K562 (cell line): ENCODE results near the gene IL24. TPM values are rescaled to one million over a fixed set of nuclear protein-coding genes. Genes with fewer than 3 reads are reported as not detected.

ENCODE experiments used
- ATAC-seq: fragments of 200-7000 bp; cut with Tn5 transposase; 3 replicates; pipeline ENCODE4 v1.9.1; 2020; ENCODE audit warnings: moderate library complexity
- BruUV-seq: library from RNA; stranded (reverse); fragments of 400-500 nt; replicated peaks from 2 replicates; lab custom pipeline; 2021; lab: Mats Ljungman, UMichigan
- CTCF ChIA-PET: fragments of 300-600 bp; formaldehyde crosslinking; extraction: SDS; loops from one replicate; lab custom pipeline; 2021; ENCODE audit warnings: low intra/inter-chr PET ratio; lab: Yijun Ruan, JAX
- POLR2A ChIA-PET: fragments of 300-600, 350-650 bp; sonication (Branson Sonifier 250); formaldehyde crosslinking; extraction: SDS; loops from one replicate; lab custom pipeline; 2021; ENCODE audit warnings: antibody characterized with exemption, inconsistent platforms; lab: Yijun Ruan, JAX
- DNase-seq, 4 experiments: peaks; one replicate each; pipeline versions ENCODE4 v3.0.0 to v3.0.0-alpha.2; 2011 to 2018; ENCODE audit warnings: low spot score in 3 of 4, mixed read lengths in 3 of 4; ENCODE audit errors: extremely low read depth in 1 of 4
- FAIRE-seq: peaks from 2 replicates; lab custom pipeline; 2011; peaks lifted over from hg19 to GRCh38; lab: Jason Lieb, UNC
- H2AFZ ChIP-seq: 2 replicates; pipeline ENCODE4 v1.6.0; 2011; ENCODE audit warnings: low read depth, low read length, control low read depth, inconsistent platforms
- H3K27ac ChIP-seq: fragments of 200-600 bp; 3 replicates; pipeline ENCODE4 v1.8.0; 2011; ENCODE audit warnings: low read depth, mild to moderate bottlenecking, control low read depth, inconsistent platforms, low read length, moderate library complexity, mixed read lengths; ENCODE audit errors: extremely low read depth
- H3K27me3 ChIP-seq, 2 experiments: fragments of 300-600 bp in 1 of 2; 2 replicates in 1 of 2; 3 replicates in 1 of 2; pipeline versions ENCODE4 v1.6.0 to v1.8.0; 2011; ENCODE audit warnings: inconsistent platforms in 2 of 2, low read length in 2 of 2, mild to moderate bottlenecking in 1 of 2, mixed read lengths in 1 of 2, moderate library complexity in 1 of 2; ENCODE audit not compliant: control insufficient read depth in 2 of 2, insufficient read depth in 2 of 2
- H3K36me3 ChIP-seq: fragments of 300-600 bp; 3 replicates; pipeline ENCODE4 v1.8.0; 2011; ENCODE audit warnings: mild to moderate bottlenecking, low read length, inconsistent platforms; ENCODE audit not compliant: control insufficient read depth, insufficient read depth
- H3K4me1 ChIP-seq, 2 experiments: fragments of 200-600 bp in 1 of 2; replicated peaks in 1 of 2; 2 replicates in 1 of 2; 3 replicates in 1 of 2; pipeline versions ENCODE4 v1.5.1 to v1.8.0; 2011; ENCODE audit warnings: inconsistent platforms in 2 of 2, low read length in 2 of 2, mild to moderate bottlenecking in 1 of 2, mixed read lengths in 1 of 2, moderate library complexity in 1 of 2; ENCODE audit not compliant: control insufficient read depth in 2 of 2, insufficient read depth in 2 of 2
- H3K4me2 ChIP-seq: 2 replicates; pipeline ENCODE4 v1.6.1; 2011; ENCODE audit warnings: low read length, control low read depth, inconsistent platforms, mixed read lengths; ENCODE audit not compliant: insufficient read depth
- H3K4me3 ChIP-seq: fragments of 200-600 bp; sonication (generic), shearing (Covaris generic); 2 replicates; pipeline ENCODE4 v1.5.1; 2016; ENCODE audit warnings: control low read depth, inconsistent platforms
- H3K79me2 ChIP-seq: fragments of 200-600 bp; 3 replicates; pipeline ENCODE4 v1.8.0; 2011; ENCODE audit warnings: low read length, inconsistent platforms; ENCODE audit not compliant: control insufficient read depth, insufficient read depth
- H3K9ac ChIP-seq, 2 experiments: 2 replicates each; pipeline versions ENCODE4 v1.6.0 to v1.6.1; 2011; ENCODE audit warnings: low read depth in 2 of 2, low read length in 2 of 2, control low read depth in 1 of 2, inconsistent platforms in 1 of 2, mild to moderate bottlenecking in 1 of 2, mixed read lengths in 1 of 2; ENCODE audit not compliant: insufficient read depth in 1 of 2
- H3K9me1 ChIP-seq: one replicate; pipeline ENCODE4 v1.6.0; 2011; ENCODE audit warnings: inconsistent platforms, mild to moderate bottlenecking, low read length, moderate library complexity; ENCODE audit not compliant: control insufficient read depth, insufficient read depth
- H3K9me3 ChIP-seq: replicated peaks from 2 replicates; pipeline ENCODE4 v1.5.1; 2011; ENCODE audit warnings: low read depth, low read length, inconsistent platforms; ENCODE audit not compliant: control insufficient read depth, insufficient read depth
- H4K20me1 ChIP-seq: replicated peaks from 2 replicates; pipeline ENCODE4 v1.6.1; 2011; ENCODE audit warnings: low read length, inconsistent platforms, mixed read lengths; ENCODE audit not compliant: control insufficient read depth, insufficient read depth
- CBFA2T3 ChIP-seq: fragments of 450-650 bp; IDR thresholded peaks from 2 replicates; pipeline ENCODE4 v1.6.1; 2017
- CHCHD3 ChIP-seq: fragments of 250-450 bp; sonication (Bioruptor Pico); IDR thresholded peaks from 2 replicates; pipeline ENCODE4 v2.1.2; 2022; ENCODE audit warnings: mild to moderate bottlenecking
- CSDE1 ChIP-seq, 2 experiments: fragments of 450-650 bp; IDR thresholded peaks; 2 replicates each; pipeline ENCODE4 v1.6.1; 2016; ENCODE audit warnings: mild to moderate bottlenecking in 1 of 2
- ETV1 ChIP-seq: fragments of 450-650 bp; conservative IDR thresholded peaks from 2 replicates; pipeline ENCODE4 v1.6.1; 2016; ENCODE audit warnings: missing genetic modification characterization, control low read depth, low read depth, missing compliant biosample characterization
- FOS ChIP-seq: IDR thresholded peaks from 3 replicates; pipeline ENCODE4 v1.6.1; 2011; ENCODE audit not compliant: insufficient read length; ENCODE audit errors: extremely low read depth
- GABPA ChIP-seq: fragments of 200-800 bp; sonication (Bioruptor generic); conservative IDR thresholded peaks from 2 replicates; pipeline ENCODE4 v1.6.1; 2016; ENCODE audit warnings: low read depth, missing genetic modification characterization, missing compliant biosample characterization
- LCOR ChIP-seq: sonication (generic); formaldehyde crosslinking; IDR thresholded peaks from 2 replicates; pipeline ENCODE4 v1.8.0; 2022; ENCODE audit warnings: mild to moderate bottlenecking, missing genetic modification reagents
- MEF2A ChIP-seq: IDR thresholded peaks from 2 replicates; pipeline ENCODE4 v1.6.1; 2011; ENCODE audit warnings: low read depth, mild to moderate bottlenecking, low read length, moderate library complexity; ENCODE audit not compliant: control insufficient read depth
- ZBTB17 ChIP-seq: fragments of 450-650 bp; formaldehyde crosslinking; IDR thresholded peaks from 2 replicates; pipeline ENCODE4 v1.4.0; 2020; ENCODE audit warnings: mild to moderate bottlenecking
- ZNF436 ChIP-seq: fragments of 250-450, 450-650 bp; sonication (Bioruptor Pico); formaldehyde crosslinking; IDR thresholded peaks from 2 replicates; pipeline ENCODE4 v1.7.0; 2020; ENCODE audit warnings: mild to moderate bottlenecking
- ZNF668 ChIP-seq: fragments of 250-450 bp; sonication (Bioruptor Pico); IDR thresholded peaks from 2 replicates; pipeline ENCODE4 v1.8.0; 2022; ENCODE audit warnings: mild to moderate bottlenecking, inconsistent platforms
- ZNF79 ChIP-seq: fragments of 250-450 bp; sonication (Bioruptor Pico); IDR thresholded peaks from 2 replicates; pipeline ENCODE4 v1.4.0; 2020; ENCODE audit warnings: low read depth, mild to moderate bottlenecking, moderate library complexity
- WGBS: fragments of 100-300 bp; shearing (Covaris generic); methylation state at CpG from one replicate; pipeline ENCODE4 v1.1.6; 2016; ENCODE audit warnings: low coverage, mixed read lengths; ENCODE audit not compliant: insufficient coverage; ENCODE audit errors: missing lambda C conversion rate; 5-methylcytosine and 5-hydroxymethylcytosine counted together
- in situ Hi-C: fragments of 300-500 bp; cut with MboI; formaldehyde crosslinking; loops from 4 replicates; pipeline ENCODE4 v1.15.0; 2018; ENCODE audit warnings: inconsistent platforms, mixed read lengths
- intact Hi-C: fragments of 100-400 bp; cut with micrococcal nuclease; formaldehyde crosslinking; loops from 2 replicates; pipeline ENCODE4 v1.14.2; 2022
- polyA plus RNA-seq, 8 experiments: library from polyadenylated mRNA; depleted of rRNA in 4 of 8; stranded (reverse) in 5 of 8; unstranded in 3 of 8; fragments of >200 nt; fragmentation: Nextera tagmentation in 2 of 8; fragmentation: Illumina TruSeq in 1 of 8; extraction: Ambion mirVana in 2 of 8; extraction: Trizol in 1 of 8; gene quantifications; 2 replicates each; pipeline versions ENCODE4 v1.2.1 to v1.2.3, GENCODE V29; 2011 to 2014; ENCODE audit warnings: inconsistent platforms in 1 of 8, missing spikeins in 1 of 8
- total RNA-seq, 7 experiments: library from RNA; depleted of rRNA in 6 of 7; stranded (reverse); fragments of >200 nt in 6 of 7; fragmentation: Illumina TruSeq in 2 of 7; extraction: Trizol in 2 of 7; gene quantifications; 2 replicates each; pipeline versions ENCODE4 v1.2.1 to v1.2.3, GENCODE V29; 2011 to 2021; ENCODE audit warnings: low replicate concordance in 1 of 7
- TF ChIP-seq, protein P1 (sequence below): fragments of 250-450 bp; sonication (Bioruptor Pico); IDR thresholded peaks from 2 replicates; pipeline ENCODE4 v1.4.0; 2020; ENCODE audit warnings: mild to moderate bottlenecking, moderate library complexity
- TF ChIP-seq, protein P2 (sequence below): fragments of 450-650 bp; formaldehyde crosslinking; IDR thresholded peaks from 2 replicates; pipeline ENCODE4 v1.4.0; 2022; ENCODE audit warnings: mild to moderate bottlenecking, moderate library complexity

The IL24 gene
- total and polyA plus RNA-seq, 9 of the 15 experiments (the other 6 are each of a cell fraction or from before 2014, with no cell fraction given), result 0.04 to 0.19 TPM; not detected in 7

DNA sequence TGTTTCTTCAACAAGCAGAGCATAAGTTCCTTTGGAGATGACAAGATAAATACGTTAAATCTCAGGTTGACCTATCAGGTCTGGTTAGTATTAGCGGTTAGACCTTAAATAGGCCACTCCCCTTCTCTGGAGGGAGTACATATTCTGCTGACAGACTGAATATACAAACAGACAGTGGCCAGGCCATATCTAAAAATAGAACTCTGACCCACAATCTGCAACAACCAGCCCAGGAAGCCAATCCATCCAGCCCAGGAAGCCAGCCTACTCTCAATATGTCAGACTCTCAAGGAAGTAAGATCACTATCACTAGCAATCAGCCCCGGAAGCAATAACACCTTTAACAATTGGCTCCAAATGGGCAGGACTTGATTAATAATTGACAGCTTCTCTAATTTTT lies 25.1 kb upstream of the IL24 start:
- intact Hi-C loops (no loop called here), in situ Hi-C loops (no loop called here)
- H3K4me1 ChIP-seq, result no peaks in the 10 kb centered on the region
- H3K4me2 ChIP-seq, result no peak overlapping the region
- peaks cover 0 to 5% of the 10 kb centered on the region in 2 experiments; a peak in 2 of 5 replicates for H3K27me3 ChIP-seq
- no peak overlapping the region for H3K27ac ChIP-seq
- H3K9ac ChIP-seq, result no peak overlapping the region
- H3K79me2 ChIP-seq, result no peaks in the 10 kb centered on the region
- H3K4me3 ChIP-seq, result no peak overlapping the region
- no peaks in the 10 kb centered on the region for H4K20me1 ChIP-seq
- POLR2A ChIA-PET, result interaction anchor here (1.1 kb wide), 1 partner anchor 14 kb away, joined by 3 read pairs; no protein-coding TSS in a partner anchor
- H3K36me3 ChIP-seq, result no peaks in the 10 kb centered on the region
- no peaks in the 10 kb centered on the region for H3K9me1 ChIP-seq
- no peak overlapping the region for H2AFZ ChIP-seq
- H3K9me3 ChIP-seq, result peaks cover 8% of the 10 kb centered on the region
- CTCF ChIA-PET, result no interaction called here
- peak; percentile 62; the same call in 1 of the 2 replicates for TF ChIP-seq MEF2A
- no peak for TF ChIP-seq ZNF668 (CRISPR knock-in tag)
- 0 out of 2 replicates have a peak, but pooled peaks have one; percentile 22 for TF ChIP-seq CBFA2T3
- TF ChIP-seq ETV1 (tag), result 0 out of 2 replicates have a peak, but pooled peaks have one; percentile 8
- no peak for ATAC-seq
- no peak for FAIRE-seq
- no TSS peak for BruUV-seq
- DNase-seq, result no peak
- WGBS, result 0% methylated on average over 3 of the region's 3 CpGs

DNA sequence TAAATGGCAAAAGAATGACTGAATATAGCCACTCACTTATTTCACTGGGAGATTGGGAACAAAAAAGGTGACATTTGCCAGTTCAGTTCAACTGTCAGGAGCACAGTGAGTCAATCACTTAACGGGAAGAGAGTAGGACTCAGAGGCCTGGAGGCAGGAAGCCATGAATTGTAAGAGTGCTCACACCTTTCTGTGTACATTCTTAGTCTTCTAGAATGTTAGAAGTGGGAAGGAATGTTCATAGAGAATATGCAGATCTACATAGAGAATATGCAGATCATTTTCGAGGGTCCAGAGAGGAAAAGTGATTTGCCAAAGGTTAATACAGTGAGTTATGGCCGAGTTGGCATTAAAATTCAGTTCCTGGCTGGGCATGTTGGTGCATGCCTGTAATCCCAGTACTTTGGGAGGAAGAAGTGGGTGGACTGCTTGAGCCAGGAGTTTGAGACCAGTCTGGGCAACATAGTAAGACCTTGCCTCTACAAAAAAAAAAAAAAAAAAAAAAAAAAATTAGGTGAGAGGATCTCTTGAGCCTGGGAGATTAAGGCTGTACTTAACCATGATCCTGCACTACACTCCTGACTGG lies 23.5 kb upstream of the IL24 start:
- no peak overlapping the region for H2AFZ ChIP-seq
- BruUV-seq, result no TSS peak
- FAIRE-seq (no peak), DNase-seq (no peak), ATAC-seq (no peak)
- no peaks in the 10 kb centered on the region for H3K79me2 ChIP-seq
- TF ChIP-seq FOS (no peak), CSDE1 (IDR thresholded peaks at IDR 0.05) (no peak), ZNF436 (CRISPR knock-in tag) (no peak), ZNF79 (CRISPR knock-in tag) (no peak), LCOR (CRISPR knock-in tag) (no peak), CHCHD3 (no peak), GABPA (no peak), ZBTB17 (CRISPR knock-in tag) (no peak)
- TF ChIP-seq, protein P1, sequence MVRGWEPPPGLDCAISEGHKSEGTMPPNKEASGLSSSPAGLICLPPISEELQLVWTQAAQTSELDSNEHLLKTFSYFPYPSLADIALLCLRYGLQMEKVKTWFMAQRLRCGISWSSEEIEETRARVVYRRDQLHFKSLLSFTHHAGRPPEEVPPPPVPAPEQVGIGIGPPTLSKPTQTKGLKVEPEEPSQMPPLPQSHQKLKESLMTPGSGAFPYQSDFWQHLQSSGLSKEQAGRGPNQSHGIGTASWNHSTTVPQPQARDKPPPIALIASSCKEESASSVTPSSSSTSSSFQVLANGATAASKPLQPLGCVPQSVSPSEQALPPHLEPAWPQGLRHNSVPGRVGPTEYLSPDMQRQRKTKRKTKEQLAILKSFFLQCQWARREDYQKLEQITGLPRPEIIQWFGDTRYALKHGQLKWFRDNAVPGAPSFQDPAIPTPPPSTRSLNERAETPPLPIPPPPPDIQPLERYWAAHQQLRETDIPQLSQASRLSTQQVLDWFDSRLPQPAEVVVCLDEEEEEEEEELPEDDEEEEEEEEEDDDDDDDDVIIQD, result no peak
- TF ChIP-seq, protein P2, sequence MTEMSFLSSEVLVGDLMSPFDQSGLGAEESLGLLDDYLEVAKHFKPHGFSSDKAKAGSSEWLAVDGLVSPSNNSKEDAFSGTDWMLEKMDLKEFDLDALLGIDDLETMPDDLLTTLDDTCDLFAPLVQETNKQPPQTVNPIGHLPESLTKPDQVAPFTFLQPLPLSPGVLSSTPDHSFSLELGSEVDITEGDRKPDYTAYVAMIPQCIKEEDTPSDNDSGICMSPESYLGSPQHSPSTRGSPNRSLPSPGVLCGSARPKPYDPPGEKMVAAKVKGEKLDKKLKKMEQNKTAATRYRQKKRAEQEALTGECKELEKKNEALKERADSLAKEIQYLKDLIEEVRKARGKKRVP (CRISPR knock-in tag), result no peak
- no peak overlapping the region for H3K4me3 ChIP-seq
- in situ Hi-C loops, result no loop called here
- H3K9ac ChIP-seq, result no peak overlapping the region
- POLR2A ChIA-PET, result interaction anchor here (1.2 to 1.3 kb wide), 2 partner anchors 14 to 26 kb away, joined by 3 to 4 read pairs; no protein-coding TSS in a partner anchor
- H3K27ac ChIP-seq, result no peak overlapping the region
- no peaks in the 10 kb centered on the region for H3K4me1 ChIP-seq
- 2% methylated on average over 3 of the region's 3 CpGs for WGBS
- CTCF ChIA-PET, result no interaction called here
- no peaks in the 10 kb centered on the region for H3K27me3 ChIP-seq
- intact Hi-C loops, result no loop called here
- H4K20me1 ChIP-seq, result no peaks in the 10 kb centered on the region
- no peaks in the 10 kb centered on the region for H3K9me1 ChIP-seq
- no peaks in the 10 kb centered on the region for H3K36me3 ChIP-seq
- H3K9me3 ChIP-seq, result peaks cover 8% of the 10 kb centered on the region
- H3K4me2 ChIP-seq, result no peak overlapping the region
